ENCODE measurements around the gene CRYBA2. TPM values are rescaled to one million over a fixed set of nuclear protein-coding genes. Genes with fewer than 3 reads are reported as not detected.

CRYBA2 gene
- polyA plus RNA-seq, 2 donors, result 0.47 to 0.49 TPM

DNA sequence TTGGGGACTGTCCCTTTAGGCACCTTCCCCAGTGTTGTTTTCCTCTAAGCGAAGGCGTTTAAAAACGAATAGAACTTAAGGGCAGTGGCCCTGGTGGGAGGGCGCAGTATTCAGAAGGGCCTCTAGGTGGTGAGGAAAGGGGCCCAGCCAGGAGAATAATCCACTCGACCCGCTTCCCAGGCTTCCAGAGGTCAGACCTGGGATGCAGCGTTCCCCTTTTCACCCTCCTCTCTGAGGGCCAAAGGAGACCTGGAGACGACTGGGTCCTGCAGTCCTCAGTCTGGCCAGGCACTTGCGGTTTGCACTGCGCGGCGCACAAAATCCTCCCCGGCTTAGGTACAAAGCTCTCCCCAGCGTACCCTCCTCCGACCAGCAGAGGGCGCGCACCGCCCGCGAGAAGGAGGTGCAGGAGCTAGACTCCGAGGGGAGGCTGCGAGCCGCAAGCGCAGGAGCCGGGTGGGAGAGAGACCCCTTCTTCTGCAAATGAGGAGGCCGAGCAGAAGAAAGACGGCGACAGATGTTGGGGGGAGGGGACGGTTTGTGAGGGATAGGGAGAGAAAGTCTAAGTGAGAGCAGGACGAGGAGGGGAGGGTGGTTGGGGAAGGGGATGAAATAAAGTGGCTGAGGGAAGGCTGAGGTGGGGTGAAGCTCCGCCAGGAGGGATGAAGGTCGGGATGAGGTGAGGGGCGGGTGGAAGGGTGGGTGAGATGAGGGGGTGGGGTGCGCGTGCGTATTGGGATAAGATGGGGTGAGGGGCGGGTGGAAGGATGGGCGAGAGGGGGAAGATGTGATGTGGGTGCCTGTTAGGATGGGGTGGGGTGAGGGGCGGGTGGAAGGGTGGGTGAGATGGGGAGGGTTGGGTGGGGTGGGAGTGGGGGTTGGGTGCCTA lies 13.1 kb downstream of the CRYBA2 start:
- Histone ChIP-seq H3K9me3 (ENCODE audit: control insufficient read depth in 2 of 2, insufficient read depth in 1 of 2, low read depth in 1 of 2, low read length in 1 of 2) (peaks cover 0 to 2% of the 10 kb centered on the region in 2 donors), H3K36me3 (ENCODE audit: control insufficient read depth in 2 of 2, insufficient read depth in 2 of 2, low read length in 1 of 2) (no peaks in the 10 kb centered on the region), H3K4me3 (ENCODE audit: low read depth in 1 of 2, low read length in 2 of 2) (no peak overlapping the region), H3K27me3 (ENCODE audit: control insufficient read depth in 1 of 2, insufficient read depth in 2 of 2, low read length in 2 of 2) (peaks cover 0 to 29% of the 10 kb centered on the region in 2 donors), H3K27ac (ENCODE audit: low read depth in 2 of 2, low read length in 1 of 2) (no peak overlapping the region), H3K4me1 (ENCODE audit: control insufficient read depth in 2 of 2, insufficient read depth in 2 of 2, low read length in 1 of 2) (peaks cover 13 to 14% of the 10 kb centered on the region in 2 donors)
- WGBS, 2 donors, result 3 to 4% methylated on average over 39 of the region's 39 CpGs

DNA sequence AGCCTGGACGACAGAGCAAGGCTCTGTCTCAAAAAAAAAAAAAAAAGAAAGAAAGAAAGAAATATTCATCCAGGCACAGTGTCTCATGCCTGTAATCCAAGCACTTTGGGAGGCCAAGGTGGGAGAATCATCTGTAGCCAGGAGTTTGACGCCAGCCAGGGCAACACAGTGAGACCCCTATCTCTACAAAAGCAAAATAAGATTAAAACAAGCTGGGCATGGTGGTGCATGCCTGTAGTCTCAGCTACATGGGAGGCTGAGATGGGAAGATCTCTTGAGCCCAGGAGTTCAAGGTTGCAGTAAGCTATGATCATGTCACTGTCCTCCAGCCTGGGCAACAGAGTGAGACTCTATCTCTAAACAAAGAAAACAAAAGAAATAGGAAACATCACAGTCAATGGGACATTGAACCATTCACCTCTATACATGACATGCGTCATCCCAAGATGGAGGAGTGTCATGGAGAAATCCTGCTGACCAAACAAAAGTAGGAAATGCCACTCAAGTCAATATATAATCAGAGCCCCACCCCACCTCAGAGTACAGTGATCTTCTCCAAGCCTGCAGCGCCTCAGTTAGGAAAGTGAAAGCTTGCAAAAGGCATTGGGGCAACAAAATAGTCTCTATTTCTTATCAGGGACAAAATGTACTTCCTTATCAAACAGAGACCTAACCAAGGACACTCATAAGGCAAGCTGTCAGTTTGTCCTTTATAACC lies 18.0 kb downstream of the CRYBA2 start:
- Histone ChIP-seq H3K27me3 (ENCODE audit: control insufficient read depth in 1 of 2, insufficient read depth in 2 of 2, low read length in 2 of 2) (no peaks in the 10 kb centered on the region), H3K36me3 (ENCODE audit: control insufficient read depth in 2 of 2, insufficient read depth in 2 of 2, low read length in 1 of 2) (no peaks in the 10 kb centered on the region), H3K27ac (ENCODE audit: low read depth in 2 of 2, low read length in 1 of 2) (no peak overlapping the region), H3K4me1 (ENCODE audit: control insufficient read depth in 2 of 2, insufficient read depth in 2 of 2, low read length in 1 of 2) (no peaks in the 10 kb centered on the region), H3K4me3 (ENCODE audit: low read depth in 1 of 2, low read length in 2 of 2) (no peak overlapping the region), H3K9me3 (ENCODE audit: control insufficient read depth in 2 of 2, insufficient read depth in 1 of 2, low read depth in 1 of 2, low read length in 1 of 2) (no peaks in the 10 kb centered on the region)
- 59 to 70% methylated on average over 4 of the region's 4 CpGs for WGBS, 2 donors

DNA sequence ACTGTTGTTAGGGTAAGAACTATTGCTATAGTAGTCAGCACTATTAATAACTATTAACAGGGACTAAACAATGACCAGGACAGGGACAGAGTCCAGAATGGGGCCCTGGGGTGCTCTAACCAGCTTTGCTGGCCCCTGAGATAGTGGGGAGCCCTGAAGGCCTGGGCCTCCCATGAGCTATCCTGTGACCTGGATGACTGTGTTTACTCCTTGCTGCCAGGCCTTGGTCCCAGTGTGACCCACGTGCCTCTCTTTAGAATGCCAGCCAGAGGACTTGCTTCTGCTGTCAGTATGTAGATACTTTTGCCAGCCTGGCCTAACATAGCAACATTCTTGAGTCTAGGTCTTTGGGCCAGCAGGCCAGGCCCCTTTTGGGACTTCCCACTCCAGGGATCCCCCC lies 22.3 kb downstream of the CRYBA2 start:
- Histone ChIP-seq H3K27me3 (ENCODE audit: control insufficient read depth in 1 of 2, insufficient read depth in 2 of 2, low read length in 2 of 2) (peaks cover 0 to 4% of the 10 kb centered on the region in 2 donors), H3K4me1 (ENCODE audit: control insufficient read depth in 2 of 2, insufficient read depth in 2 of 2, low read length in 1 of 2) (no peaks in the 10 kb centered on the region), H3K4me3 (ENCODE audit: low read depth in 1 of 2, low read length in 2 of 2) (no peak overlapping the region), H3K27ac (ENCODE audit: low read depth in 2 of 2, low read length in 1 of 2) (no peak overlapping the region), H3K36me3 (ENCODE audit: control insufficient read depth in 2 of 2, insufficient read depth in 2 of 2, low read length in 1 of 2) (no peaks in the 10 kb centered on the region), H3K9me3 (ENCODE audit: control insufficient read depth in 2 of 2, insufficient read depth in 1 of 2, low read depth in 1 of 2, low read length in 1 of 2) (no peaks in the 10 kb centered on the region)
- 19 to 20% methylated on average over 1 of the region's 1 CpG for WGBS, 2 donors

DNA sequence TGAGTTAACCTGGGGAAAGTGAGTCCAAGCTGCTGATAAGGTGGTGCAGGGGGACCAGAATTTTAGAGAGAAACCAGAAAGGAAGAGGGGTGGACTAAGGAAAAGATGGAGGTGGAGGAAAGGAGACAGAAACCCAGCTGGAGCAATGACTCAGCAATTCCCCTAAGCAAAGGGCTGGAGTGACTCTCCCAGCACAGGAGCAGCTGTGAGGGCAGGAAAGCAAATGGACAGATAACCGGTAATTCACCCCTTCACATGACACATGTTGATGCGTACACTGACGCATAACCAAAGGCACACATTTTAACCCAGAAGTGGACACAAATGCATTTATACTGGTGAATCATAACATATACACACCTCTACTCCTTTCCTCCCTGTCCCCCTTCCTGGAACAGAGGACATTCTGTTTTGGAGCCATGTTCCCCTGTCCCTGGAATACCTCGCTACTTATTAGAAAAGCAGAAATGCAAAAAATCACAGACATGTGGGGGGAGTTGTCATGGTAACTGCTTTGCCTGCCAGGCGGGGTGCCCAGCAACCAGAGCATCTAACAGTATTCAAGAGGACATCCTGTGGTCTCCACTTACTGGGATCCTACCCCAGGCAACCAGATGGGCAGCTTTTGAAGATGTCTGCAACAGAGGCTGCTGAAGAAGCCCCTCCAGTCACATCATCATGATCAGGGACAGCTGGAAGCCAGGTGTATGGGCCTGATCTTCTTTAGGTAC lies 29.0 kb downstream of the CRYBA2 start:
- no peak overlapping the region for H3K4me3 ChIP-seq (ENCODE audit: low read depth in 1 of 2, low read length in 2 of 2)
- no peak overlapping the region for H3K27ac ChIP-seq (ENCODE audit: low read depth in 2 of 2, low read length in 1 of 2)
- H3K36me3 ChIP-seq (ENCODE audit: control insufficient read depth in 2 of 2, insufficient read depth in 2 of 2, low read length in 1 of 2), result no peaks in the 10 kb centered on the region
- peaks cover 10 to 33% of the 10 kb centered on the region in 2 donors for H3K27me3 ChIP-seq (ENCODE audit: control insufficient read depth in 1 of 2, insufficient read depth in 2 of 2, low read length in 2 of 2)
- peaks cover 5 to 21% of the 10 kb centered on the region in 2 donors for H3K4me1 ChIP-seq (ENCODE audit: control insufficient read depth in 2 of 2, insufficient read depth in 2 of 2, low read length in 1 of 2)
- 32 to 41% methylated on average over 5 of the region's 5 CpGs for WGBS, 2 donors
- peaks cover 0 to 5% of the 10 kb centered on the region in 2 donors for H3K9me3 ChIP-seq (ENCODE audit: control insufficient read depth in 2 of 2, insufficient read depth in 1 of 2, low read depth in 1 of 2, low read length in 1 of 2)

DNA sequence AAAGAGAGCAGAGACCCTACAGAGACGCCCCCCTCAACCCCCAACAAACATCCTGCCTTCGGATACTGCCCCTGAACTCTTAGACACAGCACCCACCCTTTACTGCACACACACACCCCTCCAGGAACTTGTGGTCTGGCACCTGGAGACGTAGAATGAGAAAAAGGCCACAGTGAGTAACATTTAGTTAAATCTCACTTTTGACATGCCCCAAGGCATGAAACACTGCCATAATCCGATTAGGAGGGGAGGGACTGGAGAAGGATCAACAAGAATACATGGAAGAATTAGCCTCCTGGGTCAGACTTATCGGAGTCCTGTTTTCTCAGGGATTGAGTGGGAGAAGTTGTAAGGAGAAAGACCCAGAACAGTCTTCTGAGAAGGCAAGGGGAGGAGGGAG lies 29.6 kb downstream of the CRYBA2 start:
- H3K4me3 ChIP-seq (ENCODE audit: low read depth in 1 of 2, low read length in 2 of 2), result no peak overlapping the region
- peaks cover 10 to 34% of the 10 kb centered on the region in 2 donors for H3K27me3 ChIP-seq (ENCODE audit: control insufficient read depth in 1 of 2, insufficient read depth in 2 of 2, low read length in 2 of 2)
- WGBS, 2 donors, result 8 to 13% methylated on average over 5 of the region's 5 CpGs
- H3K27ac ChIP-seq (ENCODE audit: low read depth in 2 of 2, low read length in 1 of 2), result no peak overlapping the region
- peaks cover 6 to 21% of the 10 kb centered on the region in 2 donors for H3K4me1 ChIP-seq (ENCODE audit: control insufficient read depth in 2 of 2, insufficient read depth in 2 of 2, low read length in 1 of 2)
- H3K9me3 ChIP-seq (ENCODE audit: control insufficient read depth in 2 of 2, insufficient read depth in 1 of 2, low read depth in 1 of 2, low read length in 1 of 2), result peaks cover 0 to 5% of the 10 kb centered on the region in 2 donors
- H3K36me3 ChIP-seq (ENCODE audit: control insufficient read depth in 2 of 2, insufficient read depth in 2 of 2, low read length in 1 of 2), result no peaks in the 10 kb centered on the region

DNA sequence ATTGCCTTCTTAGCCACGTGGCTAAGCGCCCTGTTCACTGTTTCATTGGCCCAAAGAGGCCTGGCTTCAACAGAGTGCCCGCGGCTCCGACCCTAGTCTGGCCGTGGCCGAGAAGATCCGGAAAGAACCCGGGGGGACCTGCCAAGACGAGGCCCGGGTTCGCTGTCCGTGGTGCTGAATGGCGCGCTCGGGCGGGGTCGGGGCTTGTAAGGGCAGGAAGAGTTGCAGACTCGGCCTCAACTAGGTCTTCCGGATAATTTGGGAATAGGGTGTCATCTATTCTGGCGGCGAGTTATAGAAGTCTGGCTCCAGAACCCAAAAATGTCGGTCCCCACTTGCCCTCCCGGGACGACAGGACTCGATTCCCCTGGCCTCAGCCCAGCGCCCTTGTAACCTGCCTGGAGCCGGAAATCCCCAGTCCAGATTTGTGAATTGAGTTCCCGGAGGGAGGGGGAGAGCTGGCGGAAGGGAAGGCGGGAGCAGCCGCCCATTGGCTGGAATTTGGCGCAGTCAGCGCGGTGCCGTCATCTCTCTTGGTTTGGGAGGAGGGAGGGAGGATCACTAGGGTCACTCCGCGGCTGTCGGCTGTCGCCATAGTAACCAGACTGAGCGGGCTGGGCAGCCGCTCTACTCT lies 30.2 kb downstream of the CRYBA2 start:
- H3K4me3 ChIP-seq (ENCODE audit: low read depth in 1 of 2, low read length in 2 of 2), result no peak overlapping the region
- H3K27ac ChIP-seq (ENCODE audit: low read depth in 2 of 2, low read length in 1 of 2), result no peak overlapping the region
- 3 to 5% methylated on average over 42 of the region's 42 CpGs for WGBS, 2 donors
- H3K4me1 ChIP-seq (ENCODE audit: control insufficient read depth in 2 of 2, insufficient read depth in 2 of 2, low read length in 1 of 2), result peaks cover 6 to 21% of the 10 kb centered on the region in 2 donors
- H3K9me3 ChIP-seq (ENCODE audit: control insufficient read depth in 2 of 2, insufficient read depth in 1 of 2, low read depth in 1 of 2, low read length in 1 of 2), result peaks cover 0 to 5% of the 10 kb centered on the region in 2 donors
- H3K36me3 ChIP-seq (ENCODE audit: control insufficient read depth in 2 of 2, insufficient read depth in 2 of 2, low read length in 1 of 2), result no peaks in the 10 kb centered on the region
- H3K27me3 ChIP-seq (ENCODE audit: control insufficient read depth in 1 of 2, insufficient read depth in 2 of 2, low read length in 2 of 2), result peaks cover 10 to 34% of the 10 kb centered on the region in 2 donors

DNA sequence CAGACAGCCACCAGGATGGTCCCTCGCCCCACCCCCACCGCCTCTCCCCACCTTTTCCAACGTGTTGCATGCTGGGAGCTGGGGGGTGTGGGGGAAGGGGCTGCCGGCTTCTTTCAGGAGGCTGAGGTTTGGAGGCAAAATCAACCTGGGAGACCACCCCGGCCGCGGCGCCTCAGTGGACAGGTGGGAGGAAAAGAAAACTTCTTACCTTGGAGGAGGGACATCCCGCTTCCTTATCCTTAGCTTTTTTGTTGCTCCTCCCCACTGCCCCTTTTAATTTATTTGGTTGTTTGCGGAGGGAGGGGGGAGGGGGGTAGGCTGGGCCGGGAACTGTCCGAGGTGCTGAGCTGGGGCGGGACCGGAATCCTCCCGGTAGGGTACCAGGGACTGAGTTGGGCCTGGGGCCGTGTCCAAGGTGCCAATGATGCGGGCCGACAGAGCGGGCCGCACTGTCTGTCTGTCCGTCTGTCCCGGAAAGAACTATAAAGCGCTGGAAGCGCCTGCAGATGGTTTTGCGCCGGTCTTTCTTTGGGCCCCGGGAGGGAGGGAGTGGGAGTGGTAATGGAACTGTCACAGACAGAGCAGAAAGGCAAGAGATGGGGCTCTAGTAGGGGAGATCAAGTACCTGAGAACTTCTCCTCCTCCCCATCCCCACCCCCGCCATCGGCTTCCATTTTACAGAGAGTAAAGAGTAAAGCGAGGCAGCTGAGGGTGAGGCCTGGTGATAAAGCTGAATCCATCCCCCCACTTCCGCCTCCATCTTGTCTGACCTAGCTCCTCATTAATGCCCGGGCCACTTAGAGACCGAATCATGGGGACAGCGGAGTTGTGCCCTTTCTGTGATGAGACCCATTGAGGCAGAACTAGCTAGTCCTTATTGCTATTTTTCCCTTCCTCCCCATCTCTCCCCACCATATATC lies 31.3 kb downstream of the CRYBA2 start:
- Histone ChIP-seq H3K27me3 (ENCODE audit: control insufficient read depth in 1 of 2, insufficient read depth in 2 of 2, low read length in 2 of 2) (peaks cover 10 to 34% of the 10 kb centered on the region in 2 donors), H3K4me1 (ENCODE audit: control insufficient read depth in 2 of 2, insufficient read depth in 2 of 2, low read length in 1 of 2) (peaks cover 6 to 21% of the 10 kb centered on the region in 2 donors), H3K9me3 (ENCODE audit: control insufficient read depth in 2 of 2, insufficient read depth in 1 of 2, low read depth in 1 of 2, low read length in 1 of 2) (peaks cover 0 to 5% of the 10 kb centered on the region in 2 donors), H3K36me3 (ENCODE audit: control insufficient read depth in 2 of 2, insufficient read depth in 2 of 2, low read length in 1 of 2) (no peaks in the 10 kb centered on the region), H3K4me3 (ENCODE audit: low read depth in 1 of 2, low read length in 2 of 2) (no peak overlapping the region), H3K27ac (ENCODE audit: low read depth in 2 of 2, low read length in 1 of 2) (no peak overlapping the region)
- 13 to 15% methylated on average over 34 of the region's 34 CpGs for WGBS, 2 donors

DNA sequence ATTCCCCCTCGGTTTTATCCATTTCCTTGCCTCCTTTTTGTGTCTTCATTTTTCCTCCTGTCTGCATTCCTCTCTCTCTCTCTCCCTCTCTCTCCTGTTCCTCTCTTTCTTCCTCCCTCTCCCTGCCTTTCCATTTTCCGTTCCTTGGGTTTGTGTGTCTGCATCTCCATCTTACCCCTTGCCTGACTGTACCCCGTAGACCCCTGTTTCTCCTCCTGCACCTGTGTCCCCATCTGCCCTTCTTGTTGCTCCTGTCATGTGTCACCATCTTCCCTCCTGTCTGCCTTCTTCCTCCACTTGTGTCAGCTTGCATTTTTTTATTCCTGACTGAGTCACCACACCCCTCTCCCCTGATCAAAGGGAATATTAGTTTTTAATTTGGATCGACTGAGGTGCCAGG lies 32.0 kb downstream of the CRYBA2 start:
- no peak overlapping the region for H3K4me3 ChIP-seq (ENCODE audit: low read depth in 1 of 2, low read length in 2 of 2)
- 7 to 8% methylated on average over 4 of the region's 4 CpGs for WGBS, 2 donors
- H3K27me3 ChIP-seq (ENCODE audit: control insufficient read depth in 1 of 2, insufficient read depth in 2 of 2, low read length in 2 of 2), result peaks cover 10 to 34% of the 10 kb centered on the region in 2 donors
- no peaks in the 10 kb centered on the region for H3K36me3 ChIP-seq (ENCODE audit: control insufficient read depth in 2 of 2, insufficient read depth in 2 of 2, low read length in 1 of 2)
- peaks cover 0 to 5% of the 10 kb centered on the region in 2 donors for H3K9me3 ChIP-seq (ENCODE audit: control insufficient read depth in 2 of 2, insufficient read depth in 1 of 2, low read depth in 1 of 2, low read length in 1 of 2)
- H3K4me1 ChIP-seq (ENCODE audit: control insufficient read depth in 2 of 2, insufficient read depth in 2 of 2, low read length in 1 of 2), result peaks cover 6 to 21% of the 10 kb centered on the region in 2 donors
- no peak overlapping the region for H3K27ac ChIP-seq (ENCODE audit: low read depth in 2 of 2, low read length in 1 of 2)

Measured in esophagus (tissue), 2 donors.